Mesenchymal stem cell (in vitro differentiated cells and primary cell): ENCODE results near the gene ZFX.
"Not testable (repeated sequence)": the region's sequence is repeated elsewhere in the genome, so short reads cannot be mapped to it uniquely, and the experiment has no call there.

ENCODE experiments used
- DNase-seq: peaks from one replicate; pipeline ENCODE4 v3.0.0-alpha.2; 2013
- H2AFZ ChIP-seq: one replicate; pipeline ENCODE4 v1.6.1; 2013; ENCODE audit warnings: low read depth, mild to moderate bottlenecking, control low read depth, inconsistent platforms, low read length, moderate library complexity
- H2AK5ac ChIP-seq: 2 replicates; pipeline ENCODE4 v1.6.1; 2013; ENCODE audit warnings: low read length, moderate library complexity, mild to moderate bottlenecking, inconsistent platforms; ENCODE audit not compliant: severe bottlenecking
- H2BK120ac ChIP-seq: one replicate; pipeline ENCODE4 v1.6.1; 2013; ENCODE audit warnings: low read depth, mild to moderate bottlenecking, inconsistent platforms, low read length, moderate library complexity
- H2BK12ac ChIP-seq, 2 experiments: one replicate each; pipeline ENCODE4 v1.6.1; 2013; ENCODE audit warnings: inconsistent platforms in 2 of 2, low read length in 2 of 2, mild to moderate bottlenecking in 2 of 2, moderate library complexity in 2 of 2, control low read depth in 1 of 2
- H2BK15ac ChIP-seq: one replicate; pipeline ENCODE4 v1.6.1; 2013; ENCODE audit warnings: mild to moderate bottlenecking, low read depth, inconsistent platforms; ENCODE audit not compliant: poor library complexity, severe bottlenecking
- H2BK5ac ChIP-seq: 2 replicates; pipeline ENCODE4 v1.6.1; 2013; ENCODE audit warnings: low read depth, mild to moderate bottlenecking, low read length, control low read depth, inconsistent platforms; ENCODE audit not compliant: poor library complexity, severe bottlenecking
- H3K14ac ChIP-seq, 2 experiments: one replicate each; pipeline ENCODE4 v1.6.1; 2013; ENCODE audit warnings: inconsistent platforms in 2 of 2, low read length in 2 of 2, control low read depth in 1 of 2, mild to moderate bottlenecking in 1 of 2, moderate library complexity in 1 of 2
- H3K18ac ChIP-seq, 2 experiments: one replicate each; pipeline ENCODE4 v1.6.1; 2013; ENCODE audit warnings: inconsistent platforms in 2 of 2, low read length in 2 of 2, control low read depth in 1 of 2, low read depth in 1 of 2, mild to moderate bottlenecking in 1 of 2
- H3K23ac ChIP-seq, 2 experiments: one replicate each; pipeline ENCODE4 v1.6.1; 2013; ENCODE audit warnings: inconsistent platforms in 2 of 2, low read length in 2 of 2, mild to moderate bottlenecking in 2 of 2, moderate library complexity in 2 of 2, control low read depth in 1 of 2
- H3K27ac ChIP-seq: 2 replicates; pipeline ENCODE4 v1.5.1; 2013; ENCODE audit warnings: mild to moderate bottlenecking, moderate library complexity, low read length, control low read depth, inconsistent platforms; ENCODE audit not compliant: poor library complexity, severe bottlenecking
- H3K27me3 ChIP-seq, 2 experiments: 2 replicates each; pipeline versions ENCODE4 v1.6.1 to v1.7.0; 2013; ENCODE audit warnings: low read length in 2 of 2, mild to moderate bottlenecking in 2 of 2, moderate library complexity in 2 of 2, control low read depth in 1 of 2, inconsistent platforms in 1 of 2; ENCODE audit not compliant: control insufficient read depth in 1 of 2, insufficient read depth in 1 of 2
- H3K36me3 ChIP-seq, 2 experiments: 2 replicates each; pipeline versions ENCODE4 v1.6.1 to v1.7.0; 2013; ENCODE audit warnings: low read length in 2 of 2, control low read depth in 1 of 2, inconsistent platforms in 1 of 2, low read depth in 1 of 2, mild to moderate bottlenecking in 1 of 2; ENCODE audit not compliant: insufficient read depth in 2 of 2, control insufficient read depth in 1 of 2
- H3K4ac ChIP-seq, 2 experiments: one replicate each; pipeline ENCODE4 v1.6.1; 2013; ENCODE audit warnings: inconsistent platforms in 2 of 2, low read length in 2 of 2, mild to moderate bottlenecking in 2 of 2, moderate library complexity in 2 of 2, control low read depth in 1 of 2, low read depth in 1 of 2
- H3K4me1 ChIP-seq: 2 replicates; pipeline ENCODE4 v1.6.1; 2013; ENCODE audit warnings: low read depth, low read length, control low read depth; ENCODE audit not compliant: control insufficient read depth, insufficient read depth
- H3K4me2 ChIP-seq: 2 replicates; pipeline ENCODE4 v1.6.1; 2013; ENCODE audit warnings: low read length, mild to moderate bottlenecking, inconsistent platforms; ENCODE audit not compliant: poor library complexity, severe bottlenecking
- H3K4me3 ChIP-seq, 2 experiments: 2 replicates each; pipeline versions ENCODE4 v1.5.1 to v1.7.0; 2013; ENCODE audit warnings: low read length in 2 of 2, mild to moderate bottlenecking in 2 of 2, control low read depth in 1 of 2, low read depth in 1 of 2; ENCODE audit not compliant: insufficient read depth in 1 of 2
- H3K79me1 ChIP-seq: replicated peaks from 2 replicates; pipeline ENCODE4 v1.6.1; 2013; ENCODE audit warnings: mild to moderate bottlenecking, control low read depth, low read length, inconsistent platforms; ENCODE audit not compliant: poor library complexity, severe bottlenecking
- H3K9ac ChIP-seq: 2 replicates; pipeline ENCODE4 v1.7.0; 2013; ENCODE audit warnings: mild to moderate bottlenecking, low read length, moderate library complexity
- H3K9me3 ChIP-seq: 2 replicates; pipeline ENCODE4 v1.7.0; 2013; ENCODE audit warnings: mild to moderate bottlenecking, low read length; ENCODE audit not compliant: control insufficient read depth
- H4K8ac ChIP-seq: one replicate; pipeline ENCODE4 v1.6.1; 2013; ENCODE audit warnings: inconsistent platforms, mild to moderate bottlenecking, low read length, moderate library complexity
- H4K91ac ChIP-seq: one replicate; pipeline ENCODE4 v1.6.1; 2013; ENCODE audit warnings: mild to moderate bottlenecking, low read length, inconsistent platforms
- WGBS: methylation state at CpG from one replicate; pipeline ENCODE4 v1.1.7; 2013; ENCODE audit warnings: mixed read lengths; 5-methylcytosine and 5-hydroxymethylcytosine counted together

The ZFX gene

DNA sequence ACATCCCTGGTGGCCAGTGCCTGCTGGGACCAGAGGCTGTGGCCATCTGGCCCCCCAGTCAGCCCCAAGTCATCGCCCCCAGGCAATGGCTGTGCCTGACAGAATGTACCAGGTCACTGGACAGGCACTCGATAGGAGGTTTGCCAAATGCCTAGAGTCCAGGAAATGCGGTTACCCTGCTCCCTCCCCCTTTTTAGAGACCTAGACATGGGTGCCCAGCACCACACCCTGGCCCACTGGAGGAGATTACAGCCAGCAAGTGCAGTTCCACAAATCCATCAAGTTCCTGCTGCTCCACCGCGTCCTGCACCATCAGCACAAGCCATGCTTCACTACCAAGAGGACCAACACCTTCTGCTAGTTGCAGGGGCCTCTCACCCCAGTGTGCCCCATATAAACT is 16.2 kb upstream of the ZFX start:
- Histone ChIP-seq H2BK120ac (no peak overlapping the region), H3K36me3 (no peaks in the 10 kb centered on the region), H3K4me1 (no peaks in the 10 kb centered on the region), H2BK15ac (no peak overlapping the region), H3K18ac (no peak overlapping the region), H3K27me3 (peaks cover 0 to 22% of the 10 kb centered on the region in 2 experiments), H4K8ac (no peak overlapping the region), H3K9me3 (no peaks in the 10 kb centered on the region), H2AFZ (no peak overlapping the region), H2AK5ac (no peak overlapping the region), H3K27ac (no peak overlapping the region), H2BK12ac (no peak overlapping the region), H3K4me2 (no peak overlapping the region), H3K23ac (no peak overlapping the region), H2BK5ac (no peak overlapping the region), H3K4me3 (no peak overlapping the region), H3K9ac (no peak overlapping the region), H4K91ac (no peak overlapping the region), H3K4ac (no peak overlapping the region), H3K79me1 (no peaks in the 10 kb centered on the region), H3K14ac (no peak overlapping the region)
- WGBS: 93% methylated on average over 3 of the region's 5 CpGs
- no peak for DNase-seq

DNA sequence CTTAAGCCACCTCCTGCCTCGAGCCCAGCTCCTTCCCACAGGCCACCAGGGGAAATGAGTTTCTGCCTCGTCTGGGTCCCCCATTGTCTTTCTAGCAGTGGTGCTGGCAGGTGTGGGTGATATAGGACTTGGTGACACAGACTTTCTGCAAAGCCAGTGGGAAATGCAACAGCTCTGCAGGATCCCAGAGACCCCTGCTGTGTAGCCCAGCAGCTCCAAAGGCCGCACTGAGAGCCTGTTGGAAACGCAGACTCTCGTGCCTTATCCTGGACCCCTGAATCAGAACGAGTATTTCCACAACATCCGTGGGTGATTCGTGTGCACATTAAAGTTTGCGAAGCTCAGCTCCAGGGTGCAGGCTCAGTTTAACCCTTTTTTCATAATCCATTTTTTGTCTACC is 13.8 kb upstream of the ZFX start:
- not testable (repeated sequence) for H3K4me2 ChIP-seq, H2BK12ac ChIP-seq, H3K9ac ChIP-seq, H3K4ac ChIP-seq, H3K9me3 ChIP-seq, H3K23ac ChIP-seq, H2BK15ac ChIP-seq, H3K4me3 ChIP-seq, DNase-seq, H3K36me3 ChIP-seq, H3K18ac ChIP-seq, H3K14ac ChIP-seq, H3K79me1 ChIP-seq, H2AK5ac ChIP-seq, H2BK120ac ChIP-seq, H2AFZ ChIP-seq, H3K27ac ChIP-seq, H4K8ac ChIP-seq, H3K4me1 ChIP-seq, H4K91ac ChIP-seq, H2BK5ac ChIP-seq
- 74% methylated on average over 7 of the region's 9 CpGs for WGBS
- peaks cover 0 to 22% of the 10 kb centered on the region in 2 experiments for H3K27me3 ChIP-seq

DNA sequence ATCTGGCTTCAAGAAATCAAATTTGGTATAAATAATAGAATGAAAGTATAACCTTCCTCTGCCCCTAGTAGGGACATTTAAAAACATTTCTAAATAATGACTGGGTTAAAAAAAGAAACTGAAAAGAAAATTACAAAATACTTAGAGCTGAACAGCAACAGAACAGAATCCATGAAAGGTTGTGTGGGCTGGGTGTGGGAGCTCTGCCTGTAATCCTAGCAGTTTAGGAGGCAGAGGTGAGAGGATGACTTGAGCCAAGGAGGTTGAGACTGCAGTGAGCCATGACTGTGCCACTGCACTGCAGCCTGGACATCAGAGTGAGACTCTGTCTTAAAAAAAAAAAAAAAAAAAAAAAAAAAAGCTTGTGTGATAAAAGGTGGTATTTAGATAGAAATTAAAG is 12.3 kb upstream of the ZFX start:
- Histone ChIP-seq H2BK12ac (no peak overlapping the region), H2BK5ac (no peak overlapping the region), H4K8ac (no peak overlapping the region), H3K4ac (no peak overlapping the region), H2AK5ac (no peak overlapping the region), H3K4me1 (no peaks in the 10 kb centered on the region), H3K14ac (no peak overlapping the region), H3K27me3 (peaks cover 0 to 19% of the 10 kb centered on the region in 2 experiments), H2BK120ac (no peak overlapping the region), H3K4me2 (no peak overlapping the region), H3K18ac (no peak overlapping the region), H4K91ac (no peak overlapping the region), H3K27ac (no peak overlapping the region), H3K79me1 (no peaks in the 10 kb centered on the region), H3K4me3 (no peak overlapping the region), H3K36me3 (no peaks in the 10 kb centered on the region), H3K23ac (no peak overlapping the region), H3K9ac (no peak overlapping the region), H3K9me3 (no peaks in the 10 kb centered on the region), H2BK15ac (no peak overlapping the region), H2AFZ (no peak overlapping the region)
- no peak for DNase-seq

DNA sequence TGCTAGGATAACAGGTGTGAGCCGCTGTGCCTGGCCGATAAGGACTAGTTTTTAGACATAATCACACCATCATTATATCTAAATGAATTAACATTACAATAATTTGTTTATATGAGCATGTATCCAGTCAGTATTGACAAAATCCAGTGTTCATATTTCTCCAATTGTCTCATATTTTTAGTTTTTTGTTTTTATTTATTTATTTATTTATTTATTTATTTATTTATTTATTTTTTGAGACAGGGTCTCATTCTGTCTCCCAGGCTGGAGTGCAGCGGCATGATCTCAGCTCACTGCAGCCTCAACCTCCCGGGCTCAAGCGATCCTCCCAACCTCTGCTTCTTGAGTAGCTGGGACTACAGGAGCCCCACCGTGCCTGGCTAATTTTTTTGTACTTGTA is 5.5 kb upstream of the ZFX start:
- not testable (repeated sequence) for DNase-seq, H2BK120ac ChIP-seq, H3K4me3 ChIP-seq, H2BK12ac ChIP-seq, H3K9ac ChIP-seq, H2AK5ac ChIP-seq, H3K4me1 ChIP-seq, H3K4me2 ChIP-seq, H3K9me3 ChIP-seq, H3K36me3 ChIP-seq, H3K18ac ChIP-seq, H4K8ac ChIP-seq, H2AFZ ChIP-seq, H2BK5ac ChIP-seq, H3K27me3 ChIP-seq, H3K23ac ChIP-seq, H3K14ac ChIP-seq, H3K4ac ChIP-seq, H4K91ac ChIP-seq, H3K27ac ChIP-seq, H3K79me1 ChIP-seq, H2BK15ac ChIP-seq
- WGBS: 100% methylated on average over 4 of the region's 6 CpGs
